ENCODE measurements around the gene TLK1.
"Not testable (repeated sequence)": the region's sequence is repeated elsewhere in the genome, so short reads cannot be mapped to it uniquely, and the experiment has no call there.

The TLK1 gene

DNA sequence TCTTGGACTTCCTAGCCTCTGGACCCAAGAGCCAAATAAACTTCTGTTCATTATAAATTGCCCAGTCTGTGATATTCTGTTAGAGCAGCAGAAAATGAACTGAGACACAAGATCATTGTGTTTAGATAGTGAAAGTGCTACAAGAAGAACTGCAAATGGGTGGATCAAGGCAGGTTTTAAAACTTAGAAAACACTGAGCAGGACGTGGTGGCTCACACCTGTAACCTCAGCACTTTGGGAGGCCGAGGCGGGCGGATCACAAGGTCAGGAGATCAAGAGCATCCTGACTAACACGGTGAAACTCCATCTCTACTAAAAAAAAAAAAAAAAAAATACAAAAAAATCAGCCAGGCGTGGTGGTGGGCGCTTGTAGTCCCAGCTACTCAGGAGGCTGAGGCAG lies 84.3 kb downstream of the TLK1 start:
- DNase-seq, result not testable (repeated sequence)

DNA sequence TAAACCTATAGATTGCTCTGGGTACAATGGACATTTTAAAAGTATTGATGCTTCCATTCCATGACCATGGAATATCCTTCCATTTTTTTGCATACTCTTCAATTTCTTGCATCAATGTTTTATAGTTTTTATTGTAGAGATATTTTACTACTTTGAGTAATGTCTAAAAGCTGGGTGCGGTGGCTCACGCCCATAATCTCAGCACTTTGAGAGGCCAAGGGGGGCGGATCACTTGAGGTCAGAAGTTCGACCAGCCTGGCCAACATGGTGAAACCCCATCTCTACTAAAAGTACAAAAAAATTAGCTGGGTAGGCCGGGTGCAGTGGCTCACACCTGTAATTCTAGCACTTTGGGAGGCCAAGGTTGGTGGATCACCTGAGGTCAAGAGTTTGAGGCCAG lies 88.5 kb downstream of the TLK1 start:
- DNase-seq, result no peak

DNA sequence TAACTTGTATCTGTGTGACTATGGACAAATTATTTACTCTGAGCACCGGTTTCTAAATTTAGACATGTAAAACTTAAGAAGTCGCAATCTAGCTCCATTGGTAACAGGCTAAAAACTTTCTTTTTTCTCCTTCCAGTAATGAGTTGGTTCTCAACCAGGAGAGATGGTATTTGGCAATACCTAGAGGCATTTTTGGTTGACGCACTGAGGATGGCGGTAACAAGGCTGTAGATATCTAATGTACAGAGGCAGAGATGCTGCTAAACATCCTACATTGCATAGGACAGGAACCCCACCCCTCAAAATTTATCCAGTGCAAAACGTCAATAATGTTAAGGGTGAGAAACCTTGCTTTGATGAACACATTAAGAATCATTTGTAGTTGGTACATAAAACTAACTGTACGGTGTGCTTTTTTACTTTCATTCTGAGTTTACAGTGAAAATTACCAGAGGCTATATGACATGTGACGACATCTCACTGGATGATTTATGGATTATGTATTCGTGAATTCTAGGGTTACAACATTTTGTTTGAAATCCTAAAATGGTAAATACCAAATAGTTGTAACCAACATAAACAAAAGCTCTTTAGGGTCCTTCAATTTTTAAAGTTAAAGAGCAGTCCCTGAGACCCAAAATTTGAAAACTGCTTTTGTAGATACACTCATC lies 91.3 kb downstream of the TLK1 start:
- no peak for DNase-seq

DNA sequence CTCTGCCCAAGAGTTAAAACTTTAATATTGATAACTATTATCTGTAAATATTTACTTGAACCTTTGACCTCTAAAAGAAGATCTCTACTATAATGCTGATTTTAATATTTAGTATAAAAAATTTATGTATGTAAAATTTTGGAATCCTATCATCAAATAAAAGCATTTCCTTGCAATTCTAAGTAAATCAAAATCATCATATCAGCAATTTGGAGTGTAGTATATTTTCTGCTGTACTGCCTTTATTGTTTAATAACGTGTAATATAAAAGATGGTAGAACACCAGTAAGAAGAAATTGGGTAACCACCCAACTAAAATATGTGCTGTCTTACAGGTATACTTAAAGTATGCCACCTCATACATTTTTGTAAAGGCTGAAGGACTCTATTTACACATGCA lies 94.6 kb downstream of the TLK1 start:
- no peak for DNase-seq

DNA sequence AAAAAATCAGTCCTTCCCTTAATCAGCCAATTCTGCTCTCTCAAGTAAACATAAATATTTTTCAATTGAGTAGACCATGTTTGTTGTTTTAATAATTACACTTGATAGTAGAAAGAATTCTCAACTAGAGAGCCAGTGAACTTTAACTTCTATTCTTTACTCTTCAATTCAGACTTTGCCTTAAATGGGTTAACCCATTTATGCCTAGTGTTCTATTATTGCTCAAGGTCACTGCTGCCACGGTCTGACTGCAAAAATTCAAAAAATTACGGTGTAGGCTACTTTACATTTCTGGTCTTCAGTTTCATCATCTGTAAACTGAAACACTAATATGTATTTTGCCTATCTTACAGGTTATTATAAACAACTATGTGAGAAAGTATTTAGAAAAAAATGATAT lies 103.1 kb downstream of the TLK1 start:
- DNase-seq, result no peak

DNA sequence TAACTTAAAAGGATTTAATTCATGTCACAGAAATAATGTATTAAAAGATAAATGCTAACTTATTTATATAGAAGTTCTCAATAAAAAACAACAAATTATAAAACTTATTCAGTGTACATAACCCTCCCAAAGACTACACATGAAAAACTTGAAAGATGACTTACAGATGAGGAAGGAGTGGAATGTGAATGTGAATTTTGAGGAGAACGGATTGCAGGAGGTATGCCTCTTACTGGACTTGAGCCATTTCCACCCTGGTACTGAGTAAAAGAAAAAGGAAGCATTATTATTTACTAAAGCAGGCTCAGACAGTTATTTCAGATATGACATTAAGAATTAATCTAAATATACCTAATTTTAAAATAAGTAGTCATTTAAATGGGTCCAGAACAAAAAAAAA lies 104.4 kb downstream of the TLK1 start:
- DNase-seq, result no peak

DNA sequence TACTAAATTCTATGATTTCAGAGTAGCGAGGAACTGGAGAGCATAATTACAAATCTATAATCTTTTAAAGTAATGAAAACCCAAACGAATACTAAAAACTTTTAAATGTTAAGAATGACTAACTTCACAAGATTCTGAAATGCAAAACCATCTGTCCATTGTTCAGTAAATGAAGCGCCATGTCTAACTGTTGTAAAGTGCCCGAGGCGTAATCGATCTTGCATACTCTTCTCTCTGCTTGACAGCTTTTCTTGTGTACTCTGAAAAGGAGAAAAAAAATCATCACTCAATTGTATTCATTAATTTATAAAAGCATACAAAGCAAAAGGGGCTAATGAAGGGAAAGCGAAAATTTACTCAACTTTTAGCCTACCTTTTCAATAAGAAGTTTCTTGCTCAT lies 111.0 kb downstream of the TLK1 start:
- no peak for DNase-seq

DNA sequence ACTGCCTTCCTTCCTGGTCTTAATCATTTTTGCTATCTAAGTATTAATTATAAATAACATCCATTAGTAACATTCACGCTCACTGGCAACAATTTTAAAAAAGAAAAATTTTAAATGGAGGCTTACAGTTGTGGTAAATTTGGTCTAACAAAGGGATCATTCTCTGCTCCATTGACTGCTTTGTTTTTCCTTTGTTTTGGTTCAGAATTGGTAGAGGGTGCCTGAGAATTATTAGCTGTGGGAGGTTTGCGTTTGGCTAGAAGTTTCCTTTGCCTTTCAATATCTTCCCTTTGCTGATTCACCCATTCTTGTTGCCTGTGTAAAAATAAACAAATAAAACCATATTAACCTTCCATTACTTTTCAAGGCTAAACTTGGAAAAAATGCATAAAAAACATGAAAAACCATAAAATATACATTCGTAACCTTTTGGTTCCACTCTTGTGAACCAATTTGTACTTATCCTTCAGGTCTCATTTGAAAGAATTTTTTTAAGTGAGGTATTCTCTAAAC lies 114.6 kb downstream of the TLK1 start:
- no peak for DNase-seq

DNA sequence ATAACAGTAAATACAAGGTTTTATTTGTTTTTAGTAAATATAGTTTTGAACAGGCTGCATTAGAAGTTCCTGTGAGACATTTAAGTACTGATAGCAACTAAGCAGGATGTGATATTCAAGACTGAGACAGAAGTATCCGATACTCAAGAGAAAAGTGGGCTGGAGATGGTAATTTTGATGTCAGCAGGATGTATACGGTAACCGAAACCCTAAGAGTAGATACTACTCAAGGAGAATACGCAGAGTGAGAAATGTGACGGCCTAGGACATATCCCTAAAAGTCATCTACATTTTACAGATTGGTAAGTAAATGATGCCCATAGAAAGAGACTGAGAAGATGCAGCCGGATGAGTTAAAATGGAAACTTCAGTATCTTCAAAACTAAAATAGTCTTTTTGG lies 116.3 kb downstream of the TLK1 start:
- DNase-seq, result no peak

DNA sequence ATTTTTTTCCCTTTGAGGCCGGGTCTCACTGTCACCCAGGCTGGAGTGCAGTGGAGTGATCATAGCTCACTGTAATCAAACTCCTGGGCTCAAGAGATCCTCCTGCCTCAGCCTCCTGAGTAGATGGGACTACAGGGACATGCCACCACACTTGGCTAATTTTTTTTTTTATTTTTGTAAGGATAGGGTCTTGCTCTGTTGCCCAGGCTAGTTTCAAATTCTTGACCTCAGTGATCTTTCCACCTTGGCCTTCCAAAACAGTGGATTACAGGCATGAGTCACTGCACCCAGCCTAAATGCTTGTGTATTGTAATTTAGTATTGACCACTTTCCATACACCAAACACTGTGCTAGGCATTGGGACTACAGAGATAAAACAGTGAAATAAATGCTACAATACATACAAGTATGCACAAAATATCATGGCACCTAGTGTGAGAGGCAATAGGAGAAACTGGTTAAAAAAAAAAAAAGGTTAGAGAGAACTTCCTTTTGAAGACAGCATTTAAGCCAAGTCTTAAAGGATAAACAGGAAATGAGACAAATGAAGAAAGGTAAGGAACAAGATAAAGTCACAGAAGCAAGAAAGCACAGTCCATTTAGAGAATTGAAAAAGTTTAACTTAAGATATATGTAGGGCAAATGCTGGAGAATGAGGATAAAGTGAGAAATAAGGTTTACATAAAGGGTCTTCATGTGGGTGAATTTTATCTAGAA lies 118.3 kb downstream of the TLK1 start:
- DNase-seq, result no peak

DNA sequence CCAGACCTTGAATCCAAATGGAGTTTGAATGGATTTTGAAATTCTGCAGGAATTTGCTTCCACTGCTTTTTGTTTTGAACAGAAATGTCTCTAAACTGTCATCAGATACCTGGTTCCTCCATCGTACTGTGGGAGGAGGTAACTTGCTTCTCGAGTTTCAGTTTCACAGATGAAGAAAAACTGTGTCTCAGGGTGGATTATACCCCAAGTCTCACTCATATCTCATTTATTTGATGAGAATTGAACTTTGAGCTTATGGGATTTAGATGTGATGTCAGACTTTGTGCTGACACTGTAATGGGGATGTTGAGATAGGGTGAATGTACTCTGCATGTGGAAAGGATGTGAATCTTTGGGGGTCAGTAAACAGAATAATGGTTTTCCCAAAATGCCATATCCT lies 124.2 kb downstream of the TLK1 start:
- DNase-seq, result no peak

DNA sequence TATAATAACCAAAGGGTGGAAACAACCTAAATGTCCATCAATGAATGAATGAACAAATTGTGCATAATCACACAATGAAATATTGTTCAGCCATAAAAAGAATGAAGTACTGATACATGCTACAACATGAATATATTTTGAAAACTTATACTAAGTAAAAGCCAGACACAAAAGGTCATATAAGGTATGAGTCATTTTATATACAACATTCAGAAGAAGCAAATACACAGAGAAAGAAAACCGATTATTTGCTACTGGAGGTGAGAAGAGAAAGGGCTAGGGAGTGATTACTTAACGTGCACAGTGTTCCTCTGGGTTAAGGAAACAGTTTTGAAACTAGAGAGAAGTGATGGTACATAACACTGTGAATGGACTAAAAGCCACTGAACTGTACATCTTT lies 126.4 kb downstream of the TLK1 start:
- DNase-seq, result no peak

DNA sequence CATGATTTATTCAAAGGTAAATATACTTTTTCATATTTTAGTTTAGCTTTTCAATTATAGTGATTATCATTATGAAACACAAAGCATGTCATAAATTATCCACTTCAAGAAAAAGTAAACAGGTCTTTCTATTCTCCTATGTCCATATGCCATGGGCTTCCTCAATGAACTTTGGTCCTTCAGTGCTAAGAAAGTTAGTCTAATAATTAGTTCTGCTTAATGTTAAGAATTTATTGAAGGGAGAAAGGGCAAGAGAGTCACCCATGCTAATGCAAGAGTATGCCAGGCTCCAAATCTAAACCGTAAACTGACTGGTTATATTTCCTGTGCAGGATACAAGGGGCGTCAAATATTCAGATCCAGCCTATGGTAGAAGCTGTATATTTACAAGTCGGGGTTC lies 135.5 kb downstream of the TLK1 start:
- DNase-seq, result no peak

DNA sequence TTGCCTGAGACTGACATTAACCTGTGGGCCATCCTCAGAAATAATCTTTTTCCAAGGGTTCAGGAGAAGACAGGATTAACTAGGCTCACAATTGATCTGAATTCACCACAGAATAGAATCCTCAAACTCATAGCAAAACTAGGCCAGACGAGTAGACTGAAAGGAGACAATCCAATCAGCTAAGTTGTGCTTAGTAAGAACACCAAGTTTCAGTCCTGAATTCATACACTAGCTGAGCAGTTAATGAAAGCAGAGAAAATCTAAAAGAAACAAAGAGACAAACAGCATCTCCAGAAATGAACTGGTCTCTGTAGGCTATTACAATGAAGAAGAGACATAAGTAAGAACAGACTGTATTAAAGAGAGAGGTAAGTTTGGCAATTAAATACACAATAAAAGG lies 142.2 kb downstream of the TLK1 start:
- no peak for DNase-seq

DNA sequence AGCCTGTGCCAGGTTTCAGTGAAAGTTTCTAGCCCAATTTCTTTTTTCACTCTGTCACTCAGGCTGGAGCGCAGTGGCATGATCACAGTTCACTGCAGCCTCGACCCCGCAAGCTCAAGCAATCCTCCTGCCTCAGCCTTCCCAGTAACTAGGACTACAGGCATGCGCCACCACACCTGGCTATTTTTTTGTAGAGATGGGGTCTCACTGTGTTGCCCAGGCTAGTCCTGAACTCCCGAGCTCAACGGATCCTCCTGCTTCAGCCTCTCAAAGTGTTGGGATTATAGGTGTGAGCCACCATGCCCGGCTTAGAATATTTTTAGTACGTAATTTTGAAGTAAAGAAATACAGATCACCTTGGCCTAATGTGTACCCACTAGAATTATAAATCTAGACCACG lies 144.6 kb downstream of the TLK1 start:
- DNase-seq, result no peak

DNA sequence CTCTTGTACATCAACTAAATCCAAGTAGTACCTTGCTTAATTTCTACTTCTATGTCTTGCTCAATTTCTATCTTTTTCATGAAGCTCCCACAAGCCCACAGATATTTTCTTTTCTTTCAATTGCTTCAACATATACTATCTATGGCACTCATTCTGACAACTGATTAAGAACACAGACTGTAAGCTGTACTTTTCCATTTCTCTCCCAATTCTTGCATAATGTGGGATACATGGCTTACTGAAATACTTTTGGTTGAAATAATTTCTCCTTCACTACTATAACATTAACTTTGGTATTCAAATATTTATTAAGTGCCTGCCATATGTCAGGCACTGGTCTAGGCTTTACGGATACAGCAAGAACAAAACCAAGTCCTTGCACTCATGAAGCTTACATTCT lies 146.8 kb downstream of the TLK1 start:
- no peak for DNase-seq

DNA sequence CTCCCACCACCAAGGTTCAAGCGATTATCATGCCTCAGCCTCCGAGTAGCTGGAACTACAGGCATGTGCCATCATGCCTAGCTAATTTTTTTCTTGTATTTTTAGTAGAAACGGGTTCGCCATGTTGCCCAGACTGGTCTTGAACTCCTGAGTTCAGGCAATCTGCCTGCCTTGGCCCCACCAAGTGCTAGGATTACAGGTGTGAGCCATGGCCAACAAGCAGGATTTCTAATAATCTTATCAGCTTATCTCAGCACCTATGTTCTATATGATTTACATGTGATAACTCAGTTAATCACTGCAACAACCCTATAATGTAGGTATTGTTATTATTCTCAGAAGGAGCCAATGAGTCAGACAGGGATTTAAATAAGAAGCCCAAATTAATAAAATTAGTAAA lies 151.3 kb downstream of the TLK1 start:
- DNase-seq, result no peak

DNA sequence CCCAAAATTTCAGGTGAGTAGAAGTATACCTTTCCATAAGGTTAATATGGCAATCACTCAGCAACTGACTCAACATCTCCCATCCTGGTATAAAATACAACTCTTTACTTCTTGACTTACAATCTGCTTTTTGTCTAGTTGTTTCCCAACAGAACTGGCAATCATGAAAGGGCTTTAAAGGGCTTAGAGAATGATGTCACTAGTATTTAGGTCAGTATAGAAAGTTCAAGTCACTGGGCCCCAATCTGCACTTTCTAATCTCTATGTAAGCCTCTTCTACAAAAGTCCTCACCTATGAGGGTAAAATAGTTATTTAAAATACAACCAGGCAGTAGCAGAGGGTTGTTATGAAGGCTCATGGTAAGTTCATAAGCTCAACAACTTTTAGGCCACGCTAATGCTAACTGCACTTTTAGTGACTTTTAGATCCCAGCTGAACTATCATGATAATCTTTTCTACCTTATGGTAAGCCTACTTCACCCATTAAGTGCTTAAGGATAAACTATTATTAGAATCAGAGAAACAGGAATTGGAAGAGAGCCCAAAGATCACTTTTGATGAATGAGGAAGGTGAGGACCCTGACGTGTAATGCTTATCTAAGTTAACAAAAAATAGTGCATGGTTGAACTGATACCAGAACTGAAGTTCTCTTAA lies 152.0 kb downstream of the TLK1 start:
- no peak for DNase-seq

DNA sequence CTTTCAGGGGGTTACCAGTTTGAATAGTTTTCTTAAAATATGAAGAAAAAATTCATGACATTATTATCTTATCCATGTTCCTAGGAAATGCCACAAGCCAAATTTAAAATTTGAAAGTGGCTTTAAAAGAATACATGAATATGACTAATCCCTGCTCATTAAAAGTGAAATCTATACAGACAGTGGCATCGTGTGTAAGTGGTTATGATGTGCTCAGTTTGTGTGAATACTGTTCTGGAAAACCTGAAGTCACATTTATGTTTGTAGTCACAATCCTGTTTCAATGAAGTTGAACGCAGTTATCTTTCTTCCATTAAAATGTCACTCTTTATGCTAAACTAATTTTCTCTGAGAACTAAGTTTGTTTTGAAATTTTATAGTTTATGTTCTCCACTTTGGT lies 155.9 kb downstream of the TLK1 start:
- DNase-seq, result no peak

DNA sequence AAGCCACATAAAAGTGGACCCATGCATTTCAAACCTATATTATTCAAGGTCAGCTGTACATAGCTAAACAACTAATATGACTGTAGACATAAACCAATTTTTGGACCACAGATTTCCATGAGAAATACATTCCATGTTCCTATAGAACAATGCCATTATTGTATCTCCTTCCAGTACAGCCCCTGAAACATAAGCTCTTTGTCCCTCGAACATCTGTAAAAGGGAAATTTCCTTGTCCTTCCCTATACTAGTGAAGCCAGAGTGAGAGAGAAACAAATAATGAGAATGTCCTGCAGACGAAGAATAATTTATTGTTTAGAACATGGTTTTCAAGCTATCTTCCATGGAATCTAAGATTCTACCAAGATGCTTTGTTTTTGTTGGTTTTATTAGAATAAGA lies 156.3 kb downstream of the TLK1 start:
- DNase-seq, result no peak

DNA sequence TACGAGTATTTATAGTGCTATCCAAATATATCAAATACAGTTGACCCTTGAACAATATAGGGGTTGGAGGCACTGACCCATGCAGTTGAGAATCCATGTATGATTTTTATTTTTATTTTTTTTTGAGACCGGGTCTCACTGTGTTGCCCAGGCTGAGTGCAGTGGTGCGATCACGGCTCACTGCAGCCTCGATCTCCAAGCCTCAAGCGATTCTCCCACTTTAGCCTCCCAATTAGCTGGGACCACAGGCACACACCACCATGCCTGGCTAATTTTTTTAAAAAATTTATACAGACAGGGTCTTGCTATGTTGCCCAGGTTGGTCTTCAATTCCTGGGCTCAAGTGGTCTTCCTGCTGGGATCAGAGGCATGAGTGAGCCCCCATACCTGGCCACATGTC lies 161.0 kb downstream of the TLK1 start:
- DNase-seq, result no peak

DNA sequence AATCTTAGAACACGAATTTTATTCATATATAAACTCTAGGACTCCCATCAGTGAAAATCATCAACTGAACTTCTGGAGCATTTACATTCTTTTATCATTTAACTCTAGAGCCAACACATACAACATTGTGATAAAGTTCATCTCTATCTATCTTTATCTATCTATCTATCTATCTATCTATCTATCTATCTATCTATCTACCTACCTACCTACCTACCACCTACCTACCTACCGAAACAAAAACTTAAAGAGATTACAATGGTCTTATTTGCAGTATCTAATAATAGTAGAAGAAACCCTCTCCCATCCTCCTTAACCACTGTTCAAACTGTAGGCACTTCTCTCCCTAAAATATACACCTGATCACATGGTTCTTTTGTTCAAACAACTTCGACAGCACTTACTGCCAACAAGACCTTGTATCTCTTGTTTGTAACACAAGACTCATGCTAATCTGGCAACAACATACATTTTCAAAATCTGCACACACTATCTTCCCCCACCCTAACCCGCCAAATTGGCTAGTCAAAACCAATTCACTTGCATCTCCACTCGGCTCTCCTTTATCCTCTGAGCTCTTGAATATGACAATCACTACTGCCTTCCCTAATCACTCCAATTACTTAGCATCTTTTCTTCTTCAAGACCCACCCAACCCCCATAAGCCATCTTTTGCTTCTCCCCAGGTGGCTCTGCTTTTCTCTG lies 162.6 kb downstream of the TLK1 start:
- DNase-seq, result no peak

DNA sequence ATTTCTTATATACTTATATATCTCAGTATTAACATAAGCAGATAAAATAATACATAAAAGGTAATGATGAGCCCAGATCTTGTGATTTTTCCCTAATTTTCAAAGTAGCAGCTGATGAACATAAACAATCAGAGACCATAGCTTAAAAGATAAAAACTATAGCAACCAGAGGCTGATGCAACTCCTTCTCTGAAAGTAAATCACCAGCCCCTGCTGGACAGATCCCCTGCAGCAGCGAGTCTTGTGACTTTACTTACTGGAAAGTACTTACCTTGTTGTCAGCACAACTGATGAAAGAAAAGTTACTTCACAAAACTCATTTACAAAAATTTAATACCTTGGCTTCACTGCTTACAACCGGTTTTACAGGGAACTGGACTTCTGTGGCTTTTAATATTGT lies 164.4 kb downstream of the TLK1 start:
- DNase-seq, result no peak

Measured in NCI-H748 treated with DMSO at 0.1 percent for 48 hours (cell line).